ENCODE results near the gene GMDS. TPM values are rescaled to one million over a fixed set of nuclear protein-coding genes. Genes with fewer than 3 reads are reported as not detected.

Gene GMDS
- total and polyA plus RNA-seq, 2 experiments from 2014 or later: 30.1 to 36.5 TPM

- Mint-ChIP-seq H3K27ac (no peak overlapping the region), H3K36me3 (ENCODE audit: low read depth) (no peaks in the 10 kb centered on the region), H3K27me3 (ENCODE audit: insufficient read depth, low read depth, poor library complexity) (peaks cover 42% of the 10 kb centered on the region), H3K4me3 (no peak overlapping the region), H3K4me1 (peaks cover 8% of the 10 kb centered on the region; the same call in 2 of the 3 replicates), H3K9me3 (no peaks in the 10 kb centered on the region; the same call in 2 of the 3 replicates)
- H3K27ac ChIP-seq (ENCODE audit: low read depth): no peak overlapping the region
- ATAC-seq: no peak
- H3F3A ChIP-seq (replicated peaks; ENCODE audit: low read depth): 0 out of 2 replicates have a peak, but pooled peaks cover 6% of the 10 kb centered on the region
- H3K36me3 ChIP-seq (ENCODE audit: insufficient read depth): no peaks in the 10 kb centered on the region
- H3K79me2 ChIP-seq (replicated peaks; ENCODE audit: insufficient read depth): no peaks in the 10 kb centered on the region
- peaks cover 25% of the 10 kb centered on the region for H4K20me1 ChIP-seq (replicated peaks; ENCODE audit: insufficient read depth)
- no peak overlapping the region for H3K4me2 ChIP-seq
- H3K4me3 ChIP-seq: no peak overlapping the region
- no peaks in the 10 kb centered on the region for H3K9me2 ChIP-seq (ENCODE audit: insufficient read depth)
- no peaks in the 10 kb centered on the region for H3K4me1 ChIP-seq (ENCODE audit: insufficient read depth)
- peaks cover 36% of the 10 kb centered on the region for H3K27me3 ChIP-seq (ENCODE audit: insufficient read depth)
- TF ChIP-seq ZNF114 (CRISPR knock-in tag; IDR thresholded peaks at IDR 0.05) (no peak), EZH2phosphoT487 (IDR thresholded peaks at IDR 0.05; ENCODE audit: unreplicated experiment) (no peak), POLR2AphosphoS5 (IDR thresholded peaks at IDR 0.05; ENCODE audit: low read depth) (no peak), NANOG (IDR thresholded peaks at IDR 0.05; ENCODE audit: borderline replicate concordance) (no peak), ZNF462 (CRISPR knock-in tag; IDR thresholded peaks at IDR 0.05) (no peak), CREB1 (CRISPR knock-in tag; IDR thresholded peaks at IDR 0.05; ENCODE audit: low read depth) (no peak)
- H2AFZ ChIP-seq: no peak overlapping the region
- DNase-seq (ENCODE audit: low spot score): no peak
Measured at GRCh38 chr6:1631251-1631650, 614.2 kb downstream of the GMDS start.

- Mint-ChIP-seq H3K4me3 (no peak overlapping the region), H3K36me3 (ENCODE audit: low read depth) (no peaks in the 10 kb centered on the region), H3K4me1 (peaks cover 7% of the 10 kb centered on the region), H3K27ac (no peak overlapping the region), H3K9me3 (no peaks in the 10 kb centered on the region; the same call in 2 of the 3 replicates), H3K27me3 (ENCODE audit: insufficient read depth, low read depth, poor library complexity) (peaks cover 47% of the 10 kb centered on the region)
- no peak for ATAC-seq
- Histone ChIP-seq H3K4me1 (ENCODE audit: insufficient read depth) (0 out of 2 replicates have a peak, but pooled peaks cover under 1% of the 10 kb centered on the region), H3K4me3 (no peak overlapping the region), H3K79me2 (replicated peaks; ENCODE audit: insufficient read depth) (no peaks in the 10 kb centered on the region), H2AFZ (no peak overlapping the region), H3K9me2 (ENCODE audit: insufficient read depth) (no peaks in the 10 kb centered on the region), H3K4me2 (no peak overlapping the region), H3K27ac (ENCODE audit: low read depth) (no peak overlapping the region), H4K20me1 (replicated peaks; ENCODE audit: insufficient read depth) (peaks cover 29% of the 10 kb centered on the region), H3K27me3 (ENCODE audit: insufficient read depth) (peaks cover 40% of the 10 kb centered on the region), H3F3A (replicated peaks; ENCODE audit: low read depth) (0 out of 2 replicates have a peak, but pooled peaks cover 6% of the 10 kb centered on the region), H3K36me3 (ENCODE audit: insufficient read depth) (no peaks in the 10 kb centered on the region)
- DNase-seq (ENCODE audit: low spot score): no peak
- TF ChIP-seq CTCF (conservative IDR thresholded peaks at IDR 0.05; ENCODE audit: low read depth in 2 of 2) (no peak), JUNB (IDR thresholded peaks at IDR 0.05; ENCODE audit: unreplicated experiment) (no peak), POLR2AphosphoS5 (IDR thresholded peaks at IDR 0.05; ENCODE audit: low read depth) (no peak), STAT1 (IDR thresholded peaks at IDR 0.05; ENCODE audit: unreplicated experiment) (no peak), CREB1 (CRISPR knock-in tag; IDR thresholded peaks at IDR 0.05; ENCODE audit: low read depth) (no peak), NANOG (IDR thresholded peaks at IDR 0.05; ENCODE audit: borderline replicate concordance) (no peak), EZH2 (IDR thresholded peaks at IDR 0.05; ENCODE audit: low read depth, unreplicated experiment) (no peak)
Measured at GRCh38 chr6:1630771-1631217, 614.6 kb downstream of the GMDS start.
